GM18498 (cell line): ENCODE results near the gene RNF212.

Source experiments
- ATAC-seq: cut with Tn5 transposase; IDR thresholded peaks from one replicate; pipeline ENCODE4 v1.9.1; 2021; ENCODE audit warnings: mild to moderate bottlenecking, moderate library complexity; ENCODE audit not compliant: unreplicated experiment

RNF212 gene

GRCh38 chr4:1022051-1022738, 91.2 kb downstream of the RNF212 start:
- ATAC-seq: no peak
